Lower leg skin (tissue), 3 donors: ENCODE measurements around the gene PRICKLE4.

Experiments
- CTCF ChIP-seq, 3 donors: fragments of 450-650 bp; IDR thresholded peaks; one replicate each; pipeline ENCODE4 v1.5.1; 2016; ENCODE audit warnings: antibody characterized with exemption in 3 of 3, mild to moderate bottlenecking in 3 of 3, moderate library complexity in 2 of 3
- POLR2A ChIP-seq, 2 donors: fragments of 450-650 bp; IDR thresholded peaks; one replicate each; pipeline ENCODE4 v1.6.1; 2016 to 2017; ENCODE audit warnings: antibody characterized with exemption in 2 of 2, mild to moderate bottlenecking in 1 of 2, moderate library complexity in 1 of 2

- TF ChIP-seq CTCF (IDR thresholded peaks at IDR 0.05) (no peak), POLR2A (IDR thresholded peaks at IDR 0.05) (no peak)
Measured at GRCh38 chr6:41783106-41783780, 2.7 kb downstream of the PRICKLE4 start.
